Body of pancreas (tissue), 4 donors: Measurements from ENCODE around the gene SLC6A13.

Experiments used
- CTCF ChIP-seq, 7 experiments: fragments of 450-650 bp in 4 of 7; fragments of 200-600 bp in 3 of 7; sonication (generic) in 3 of 7; IDR thresholded peaks; one replicate each; pipeline ENCODE4 v1.5.1; 2016 to 2019; ENCODE audit warnings: antibody characterized with exemption in 7 of 7
- POLR2A ChIP-seq, 3 donors: fragments of 450-650 bp; IDR thresholded peaks; one replicate each; pipeline ENCODE4 v1.6.1; 2016; ENCODE audit warnings: antibody characterized with exemption in 3 of 3, mild to moderate bottlenecking in 2 of 3

GRCh38 chr12:201361-201760 is 61.3 kb downstream of the SLC6A13 start:
- TF ChIP-seq POLR2A (IDR thresholded peaks at IDR 0.05): no peak
- no peak for TF ChIP-seq CTCF (IDR thresholded peaks at IDR 0.05)
